HG02943 (cell line): Measurements from ENCODE around the gene MAB21L1.

Experiments used
- ATAC-seq: cut with Tn5 transposase; IDR thresholded peaks from one replicate; pipeline ENCODE4 v1.9.1; 2021; ENCODE audit warnings: mild to moderate bottlenecking, low read depth, moderate library complexity; ENCODE audit not compliant: unreplicated experiment

MAB21L1 gene

DNA sequence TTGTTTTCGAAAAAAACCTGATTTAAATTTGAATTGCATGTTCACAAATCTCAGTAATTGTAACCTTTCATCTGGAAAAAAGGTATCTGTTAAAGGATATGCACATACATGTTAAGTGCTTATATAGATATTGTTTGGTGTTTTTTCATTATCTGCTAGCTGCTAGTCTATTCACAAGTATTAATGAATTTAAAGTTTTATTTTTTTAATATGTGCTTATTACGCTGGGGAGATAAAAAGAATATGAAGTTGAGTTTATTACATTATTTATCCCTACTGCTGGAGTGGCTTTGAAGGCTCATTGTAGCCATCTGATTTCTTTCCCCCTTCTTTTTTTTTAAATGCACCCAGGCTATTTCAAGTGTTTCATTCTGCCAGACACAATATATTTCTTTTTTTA is 3.9 kb upstream of the MAB21L1 start:
- no peak for ATAC-seq

DNA sequence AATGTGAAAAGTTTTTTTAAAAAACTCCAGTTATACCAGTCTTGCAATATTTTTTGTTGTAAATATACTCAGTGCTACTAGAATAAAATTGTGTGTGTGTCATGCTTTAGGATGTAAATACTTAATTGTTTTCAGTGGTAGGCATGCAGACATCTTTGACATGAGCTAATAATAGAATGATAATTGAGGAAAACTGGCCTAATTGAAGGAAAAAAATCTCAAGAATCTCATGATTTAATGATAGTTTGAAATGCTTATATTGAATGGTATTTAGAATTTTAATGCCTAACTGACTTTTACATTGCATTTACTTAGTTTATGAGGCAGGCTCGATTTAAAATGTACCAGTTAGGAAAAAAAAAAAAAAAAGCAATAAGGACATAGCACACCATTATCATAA is 3.2 kb upstream of the MAB21L1 start:
- no peak for ATAC-seq

DNA sequence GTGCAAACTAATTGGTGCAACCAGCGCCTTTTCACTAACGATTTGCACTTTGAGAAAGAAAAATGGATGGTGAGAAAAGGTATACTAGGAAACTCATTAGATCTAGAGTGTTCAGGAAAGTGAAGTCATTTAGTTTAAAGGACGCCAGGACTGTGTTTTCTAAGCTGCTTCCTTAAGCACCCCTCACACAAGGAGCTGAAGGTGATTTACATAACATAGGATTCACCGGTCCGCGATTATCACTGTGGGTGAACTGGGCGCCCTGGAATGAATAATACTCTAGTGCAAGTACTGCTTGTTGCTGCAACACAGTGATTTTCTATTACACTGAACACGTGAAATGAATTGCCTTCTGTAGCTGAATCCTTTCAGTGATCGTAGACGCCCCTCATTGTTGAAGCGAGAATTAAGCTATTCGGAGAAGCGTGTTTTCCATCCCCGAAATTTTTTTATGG is 2.6 kb upstream of the MAB21L1 start:
- no peak for ATAC-seq

DNA sequence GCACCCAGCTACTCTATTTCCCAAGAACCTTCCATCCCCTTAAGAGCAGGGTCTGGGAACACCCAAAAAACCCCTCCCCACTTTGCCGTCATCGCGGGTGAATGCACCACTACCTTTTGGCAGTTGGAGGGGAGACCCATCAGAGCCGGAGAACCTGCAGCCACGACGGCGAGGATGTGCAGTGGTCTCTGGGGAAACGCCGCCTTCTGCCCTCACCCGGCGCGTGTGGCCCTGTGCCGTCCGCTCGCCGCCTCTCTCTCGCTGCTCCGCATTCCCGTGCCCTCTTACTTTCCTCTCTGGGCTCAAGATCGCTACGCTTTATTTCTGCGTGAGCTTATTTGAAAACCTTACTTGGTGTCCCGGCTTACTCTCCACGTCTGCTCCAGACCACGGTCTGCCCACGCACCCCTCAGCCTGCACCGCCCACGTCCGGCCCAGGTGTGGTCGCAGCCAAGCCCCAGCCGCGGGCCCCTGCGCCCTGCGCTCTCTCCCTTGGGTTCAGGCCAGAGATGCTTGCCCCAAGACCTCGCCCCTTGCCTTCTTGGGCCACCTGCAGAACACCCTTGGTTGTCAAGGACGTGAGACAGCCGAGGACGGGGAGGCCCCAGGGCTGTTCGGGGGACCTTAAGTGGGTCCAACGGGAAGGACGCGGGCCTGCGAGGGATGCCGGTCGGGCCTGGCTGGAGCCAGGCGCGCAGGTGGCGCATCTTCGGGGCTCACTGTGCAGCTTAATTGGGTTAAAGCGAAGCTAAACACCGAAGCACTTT is 2.0 kb upstream of the MAB21L1 start:
- ATAC-seq: no peak

DNA sequence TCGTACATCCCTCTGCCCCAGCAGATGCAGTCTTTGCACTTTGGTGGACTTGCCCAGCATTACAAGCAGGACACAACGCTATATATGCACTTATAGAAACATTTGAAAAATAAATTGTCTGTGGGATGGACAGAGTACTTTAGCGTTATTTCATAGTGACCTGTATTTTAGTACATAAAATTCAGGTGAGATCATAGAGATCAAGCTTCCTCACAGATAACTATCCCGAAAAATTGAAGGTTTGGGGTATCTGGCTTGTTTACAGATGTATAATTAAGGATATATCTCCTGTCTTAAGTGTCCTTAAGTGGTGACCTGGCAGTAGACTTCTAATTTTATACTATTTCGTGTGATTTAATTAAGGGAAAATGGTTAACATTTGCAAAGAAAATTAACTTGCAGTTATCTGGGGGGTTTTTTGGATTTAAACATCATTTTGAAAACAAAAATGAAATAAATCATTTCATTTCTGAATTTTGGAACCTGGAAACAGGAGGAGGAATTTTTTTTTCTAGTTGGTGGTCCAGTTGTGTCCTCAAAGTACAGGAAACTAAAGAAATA is 977 bp upstream of the MAB21L1 start:
- no peak for ATAC-seq

DNA sequence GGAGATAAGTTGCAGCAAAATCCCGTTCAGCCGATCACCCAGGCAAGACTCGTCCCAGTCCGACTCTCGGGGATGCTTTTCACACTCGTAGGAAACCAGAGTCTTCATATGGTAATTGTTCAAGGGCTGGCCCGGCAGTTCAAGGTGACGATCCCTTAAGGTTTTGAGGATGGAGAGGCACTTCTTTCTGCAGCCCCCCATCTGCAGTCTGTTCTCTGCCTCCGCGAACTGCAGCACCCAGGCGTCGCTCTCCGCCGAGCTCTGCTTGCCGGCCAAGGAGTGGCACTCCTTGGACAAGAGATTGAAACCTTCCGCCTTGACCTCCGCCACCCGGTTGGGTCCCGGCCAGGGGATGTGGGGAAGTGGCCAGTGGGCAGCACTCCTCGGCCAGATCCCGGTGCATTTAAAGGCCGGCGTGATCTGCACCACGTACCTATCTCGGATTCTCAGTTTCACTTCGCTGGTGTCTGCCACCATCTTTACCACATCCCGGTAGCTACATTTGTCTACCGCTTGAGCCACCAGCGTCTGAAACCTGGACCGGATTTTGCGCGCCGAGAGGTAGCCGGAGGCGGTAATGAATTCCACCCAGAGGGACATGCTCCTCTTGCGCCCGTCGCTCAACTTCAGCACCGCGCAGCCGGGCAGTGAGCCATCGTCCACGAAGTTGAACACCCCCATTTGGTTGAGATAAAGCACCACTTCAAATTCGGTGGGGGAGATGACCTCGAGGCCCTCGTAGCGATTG is 1.1 kb downstream of the MAB21L1 start:
- no peak for ATAC-seq

DNA sequence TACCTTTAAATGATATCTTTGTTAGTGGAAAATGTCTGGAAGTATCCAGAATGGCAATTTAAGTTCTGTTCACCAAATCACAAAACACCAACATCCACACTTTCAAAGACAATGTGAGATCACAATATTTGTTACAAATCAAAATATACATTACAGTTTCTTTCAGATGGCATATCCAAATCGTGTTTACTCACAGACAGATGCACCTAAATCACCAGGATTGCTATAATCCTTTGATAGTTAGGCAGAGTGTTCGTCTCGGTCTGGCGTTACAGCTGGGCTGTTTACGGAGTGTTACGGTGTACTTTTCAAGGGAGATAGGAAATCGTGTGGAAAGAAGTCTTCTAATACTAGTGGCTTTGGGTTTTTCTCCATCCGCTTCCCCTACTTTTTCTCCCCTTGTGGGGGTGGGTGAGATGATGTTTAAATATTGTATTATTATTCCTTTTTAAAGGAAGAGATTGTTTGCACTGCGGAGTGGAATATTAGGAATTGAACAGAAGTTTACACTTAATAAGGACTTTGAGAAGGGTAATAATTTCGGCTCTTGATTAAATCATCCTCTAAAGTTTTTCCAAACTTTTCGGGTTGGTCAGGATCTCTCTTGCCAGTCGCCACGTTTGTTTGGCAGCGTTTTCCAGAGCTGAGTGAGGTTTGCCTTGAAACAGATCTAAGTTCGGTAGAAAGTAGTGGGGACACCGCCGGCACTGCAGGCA is 1.8 kb downstream of the MAB21L1 start:
- ATAC-seq: no peak

DNA sequence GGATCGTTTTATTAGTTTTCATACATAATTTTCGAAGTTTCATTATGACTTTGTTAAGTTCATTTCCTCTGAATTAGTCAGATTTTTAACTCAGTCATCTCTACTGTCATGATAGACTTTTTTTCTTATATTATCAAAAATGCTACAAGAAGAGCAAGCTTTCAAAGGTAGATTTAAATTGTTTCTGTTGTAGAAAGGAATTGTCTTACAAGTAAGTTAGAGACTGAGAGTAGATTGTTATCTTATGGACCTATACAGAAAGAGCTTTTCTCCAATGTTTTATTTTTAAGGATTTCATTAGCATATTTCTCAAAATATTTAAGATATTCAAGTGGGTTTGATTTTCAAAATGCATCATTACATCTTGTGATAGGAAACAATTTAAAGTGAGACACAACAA is 2.7 kb downstream of the MAB21L1 start:
- no peak for ATAC-seq

DNA sequence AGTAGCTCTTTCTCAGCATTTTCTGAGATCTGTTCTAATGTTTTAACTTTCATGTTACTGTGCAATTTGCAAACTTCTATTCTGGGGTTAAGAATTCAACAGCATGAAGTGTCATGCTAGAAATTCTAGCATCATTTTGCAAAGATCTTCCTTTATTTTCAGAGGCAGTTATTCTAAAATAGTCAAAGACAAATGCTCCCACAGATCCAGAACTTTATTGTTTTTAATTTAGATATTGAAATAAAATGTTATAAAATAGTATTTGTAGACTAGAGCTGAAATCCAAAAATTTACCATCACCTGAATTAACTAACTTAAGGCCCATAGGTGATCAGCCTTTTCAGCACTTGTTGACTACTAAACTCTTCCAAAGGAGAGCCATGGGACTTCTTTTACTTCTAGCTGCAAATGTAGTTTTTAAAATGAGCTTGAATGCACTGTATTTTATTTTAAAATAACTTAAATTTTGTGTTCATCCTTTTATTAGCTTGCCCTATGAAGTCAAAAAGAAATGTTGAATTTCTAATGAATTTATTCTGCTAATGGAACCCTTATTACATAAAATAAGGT is 3.2 kb downstream of the MAB21L1 start:
- ATAC-seq: no peak

DNA sequence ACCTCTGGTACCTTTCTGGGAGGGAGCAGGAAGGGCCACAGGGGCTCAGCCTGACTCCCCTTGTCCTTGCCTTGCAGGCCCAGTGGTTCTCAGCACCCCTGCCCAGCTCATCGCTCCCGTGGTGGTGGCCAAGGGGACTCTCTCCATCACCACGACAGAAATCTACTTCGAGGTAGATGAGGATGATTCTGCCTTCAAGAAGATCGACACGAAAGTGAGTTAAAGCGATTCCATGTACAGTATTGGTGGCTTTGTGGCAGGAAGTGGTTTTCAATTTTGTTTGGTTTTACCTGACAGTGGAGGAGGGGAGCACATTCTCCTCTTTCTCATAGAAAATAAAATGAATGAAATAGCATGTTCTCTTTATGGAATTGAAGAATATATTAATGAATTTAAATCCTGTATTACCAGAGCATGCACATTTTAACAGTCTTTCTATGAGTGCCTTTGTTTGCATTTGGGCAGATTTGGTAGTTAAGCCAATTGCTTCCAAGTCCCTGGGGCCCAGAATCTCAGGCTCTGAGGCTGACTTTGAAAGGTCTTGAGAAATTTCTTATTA is 4.1 kb downstream of the MAB21L1 start:
- ATAC-seq: no peak

DNA sequence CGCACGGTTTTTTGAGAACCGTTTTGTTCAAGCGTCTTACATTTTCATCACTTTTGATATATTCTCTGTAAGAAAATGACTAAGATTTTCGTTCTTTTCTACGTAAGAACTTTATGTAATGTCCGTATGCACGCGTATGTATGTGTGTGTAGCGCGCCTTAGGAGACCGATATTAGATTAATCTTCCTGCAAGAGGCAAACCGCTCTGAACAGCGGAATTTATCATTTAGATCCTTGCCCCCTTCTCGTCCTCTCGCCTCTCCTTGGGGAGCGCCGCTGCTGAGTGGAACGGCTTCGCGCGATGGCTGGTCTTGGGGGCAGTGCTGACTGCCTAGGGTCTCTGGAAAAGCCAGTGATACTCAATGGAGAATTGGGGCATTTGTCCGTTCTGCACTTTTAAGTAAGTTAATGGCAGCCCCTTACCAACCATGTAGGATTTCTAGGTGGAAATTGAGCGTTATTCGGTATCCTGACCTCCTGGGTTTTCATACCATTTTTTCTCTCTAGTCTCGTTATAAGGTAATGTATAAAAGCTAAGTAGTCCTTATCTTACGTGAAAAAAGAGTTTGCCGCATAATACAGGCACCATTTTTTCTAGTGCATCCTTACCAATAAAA is 4.7 kb downstream of the MAB21L1 start:
- ATAC-seq: no peak

DNA sequence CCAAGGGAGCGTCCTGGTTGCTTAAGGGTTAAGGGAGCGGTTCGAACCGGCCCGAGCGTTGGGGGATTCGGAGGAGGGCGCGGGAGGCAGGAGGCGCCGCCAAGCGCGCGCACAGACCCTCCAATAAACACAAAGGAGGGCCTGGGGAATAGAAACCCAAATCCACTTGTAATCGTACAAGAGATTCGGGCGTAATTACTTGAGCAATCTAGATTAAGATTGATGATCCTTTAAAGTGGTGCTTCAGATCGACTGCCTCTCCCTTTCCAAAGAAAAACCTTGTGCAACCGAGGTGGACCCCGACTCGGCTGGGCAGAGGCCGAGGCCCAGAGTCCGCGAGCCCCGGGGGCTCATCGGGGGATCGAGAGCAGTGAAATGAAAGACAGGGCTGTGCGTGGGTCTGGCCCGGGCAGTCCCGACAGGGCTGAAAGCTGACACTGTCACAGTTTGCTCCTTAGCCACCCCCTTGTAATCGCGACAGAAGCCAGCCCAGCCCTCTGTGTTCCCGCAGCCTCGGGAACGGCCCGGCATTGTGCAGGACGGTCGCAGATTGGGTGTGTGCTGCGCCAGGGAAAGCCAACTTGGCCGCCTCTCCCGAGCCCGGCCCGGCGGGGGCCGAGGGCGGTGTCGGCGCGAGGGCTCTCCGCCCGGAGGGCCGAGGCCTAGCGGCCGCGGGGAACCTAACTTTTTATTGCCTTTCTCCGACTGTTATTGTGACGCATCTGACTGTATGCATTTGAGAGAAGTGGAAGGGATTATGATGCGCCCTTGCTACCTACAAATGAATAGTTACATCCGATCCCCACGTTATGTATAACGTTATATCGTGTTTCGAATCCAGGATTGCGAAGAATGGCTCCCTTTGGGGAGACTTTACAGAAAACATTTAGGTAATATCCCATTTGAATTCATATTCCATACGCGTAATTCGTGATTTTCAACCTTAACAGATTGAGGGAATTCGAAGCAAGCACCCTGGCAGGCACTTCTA is 5.5 kb downstream of the MAB21L1 start:
- no peak for ATAC-seq

DNA sequence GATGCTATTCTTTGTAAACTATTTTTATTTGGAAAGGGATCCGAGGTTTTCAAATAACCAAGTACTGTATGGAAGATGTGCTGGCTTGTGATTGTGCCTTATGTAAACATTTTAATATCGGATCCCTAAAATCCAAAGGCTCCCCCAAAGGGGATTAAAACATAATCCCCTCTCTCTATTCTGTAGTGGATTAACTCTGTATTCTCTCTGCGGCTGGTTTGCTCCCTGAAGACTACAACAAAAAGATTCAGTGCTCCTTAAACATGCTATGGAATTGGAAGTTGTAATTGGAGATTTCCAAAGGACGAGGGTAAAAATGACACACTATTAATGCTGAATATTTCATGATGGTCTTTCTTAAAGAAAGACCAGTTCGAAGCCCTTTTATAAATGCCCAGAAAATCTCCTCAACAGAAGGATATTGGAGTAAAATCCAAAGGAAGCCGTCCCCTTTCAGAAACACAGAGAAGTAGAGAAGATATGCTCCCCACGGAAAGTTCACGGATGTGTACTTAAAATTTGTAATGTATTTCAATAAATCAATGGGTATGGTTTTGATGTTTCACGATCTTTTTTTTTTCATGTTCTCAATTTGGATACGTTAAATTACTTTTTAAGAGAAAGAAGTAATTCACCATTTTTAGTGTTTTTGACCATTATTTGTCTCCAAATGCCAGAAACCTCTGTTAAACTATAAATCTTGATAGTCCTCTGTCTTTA is 6.5 kb downstream of the MAB21L1 start:
- no peak for ATAC-seq

DNA sequence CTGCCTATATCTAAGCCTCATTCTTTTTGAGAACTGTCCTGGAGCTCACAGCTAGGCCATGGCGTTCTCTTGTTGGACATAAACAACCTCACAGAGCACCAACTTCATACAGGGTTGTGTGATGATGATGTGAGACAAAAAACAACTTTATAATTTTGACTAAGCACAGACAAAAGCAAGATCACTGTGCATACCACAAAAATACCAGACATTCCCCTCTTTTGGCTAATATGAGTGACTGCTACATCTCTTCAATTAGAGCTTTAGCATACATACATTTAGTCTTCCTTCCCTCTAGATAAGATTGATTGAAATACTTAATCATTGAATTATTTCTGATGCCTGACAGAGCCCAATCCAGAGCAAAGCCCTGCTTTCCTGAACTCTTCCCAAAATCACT is 8.3 kb downstream of the MAB21L1 start:
- ATAC-seq: no peak

DNA sequence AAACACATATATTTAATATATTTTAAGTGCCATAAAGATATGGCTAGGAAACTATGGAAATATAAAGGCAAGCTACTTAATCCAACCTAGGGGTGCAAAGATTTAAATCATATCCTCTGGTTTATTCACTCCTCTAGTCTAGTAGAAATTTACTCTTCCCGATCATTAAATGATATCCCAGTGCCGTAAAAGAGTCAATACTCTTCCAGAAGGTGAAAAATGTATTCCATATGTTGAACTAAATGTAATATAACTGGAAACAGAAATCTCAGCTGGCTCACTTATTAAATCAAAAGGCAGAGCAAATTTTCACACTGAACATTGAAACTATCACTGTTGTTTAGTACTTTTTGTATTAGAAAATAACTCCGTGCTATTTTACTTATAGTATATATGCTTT is 11.1 kb downstream of the MAB21L1 start:
- ATAC-seq: no peak

DNA sequence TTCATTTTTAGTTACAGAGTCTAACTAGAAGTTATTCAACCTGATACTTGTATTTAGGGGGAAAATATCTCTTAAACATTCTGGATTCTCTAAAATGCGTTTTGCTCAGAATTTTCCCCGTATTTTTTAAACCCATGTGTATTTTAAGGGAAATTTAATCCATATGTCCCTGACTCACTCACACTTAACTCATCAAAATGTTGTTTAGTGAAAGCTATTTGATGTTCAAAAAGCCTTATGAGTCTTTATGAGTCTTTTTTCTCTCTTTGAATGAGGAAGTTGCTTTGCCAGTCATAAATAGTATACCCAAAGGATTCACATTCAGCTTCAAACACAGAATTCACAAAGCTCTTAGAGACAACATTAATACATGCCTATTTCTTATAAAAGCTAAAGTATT is 16.4 kb downstream of the MAB21L1 start:
- no peak for ATAC-seq

DNA sequence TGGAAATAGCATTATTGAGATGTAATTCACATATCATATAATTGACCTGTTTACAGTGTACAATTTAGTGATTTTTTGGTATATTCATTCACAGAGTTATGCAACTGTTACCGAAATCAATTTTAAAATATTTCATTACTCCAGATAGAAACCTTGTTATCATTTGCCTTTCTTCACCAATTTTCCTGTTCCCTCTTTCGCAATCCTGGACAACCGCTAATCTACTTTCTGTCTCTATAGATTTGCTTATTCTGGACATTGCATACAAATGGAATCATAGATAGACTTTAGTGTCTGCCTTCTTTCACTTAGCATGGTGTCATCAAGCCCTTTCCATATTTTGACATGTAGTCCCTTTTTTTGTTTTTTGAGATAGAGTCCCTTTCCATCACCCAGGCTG is 19.2 kb downstream of the MAB21L1 start:
- ATAC-seq: no peak

DNA sequence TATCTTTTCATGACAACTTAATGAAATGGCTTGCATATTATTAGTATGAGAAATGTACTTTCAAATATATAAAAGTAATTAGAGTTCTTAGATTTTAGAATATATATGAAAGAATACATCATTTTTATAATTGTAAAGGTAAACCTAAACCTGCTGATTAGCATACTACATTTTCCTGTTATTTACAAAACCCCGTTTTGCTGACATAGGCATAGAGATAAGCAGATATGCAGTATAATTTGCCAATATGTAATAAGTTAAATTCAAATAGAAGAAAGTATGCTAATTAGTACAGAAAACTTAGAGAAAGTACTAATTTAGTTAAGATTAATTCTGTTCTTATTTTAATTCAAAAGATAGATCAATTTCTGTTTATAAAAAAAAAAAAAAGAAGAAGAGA is 21.5 kb downstream of the MAB21L1 start:
- ATAC-seq: no peak
